K562 (cell line): ENCODE measurements around the gene ZNF581. TPM values are rescaled to one million over a fixed set of nuclear protein-coding genes. Genes with fewer than 3 reads are reported as not detected.

Source experiments
- ATAC-seq: fragments of 200-7000 bp; cut with Tn5 transposase; 3 replicates; pipeline ENCODE4 v1.9.1; 2020; ENCODE audit warnings: moderate library complexity
- Bru-seq: library from RNA; stranded (reverse); fragments of 400-500 nt; gene quantifications from one replicate; lab custom pipeline; 2021; lab: Mats Ljungman, UMichigan
- BruChase-seq, 2 experiments: library from RNA; stranded (reverse); fragments of 400-500 nt; gene quantifications; one replicate each; lab custom pipeline; 2021; lab: Mats Ljungman, UMichigan
- BruUV-seq: library from RNA; stranded (reverse); fragments of 400-500 nt; replicated peaks from 2 replicates; lab custom pipeline; 2021; lab: Mats Ljungman, UMichigan
- CTCF ChIA-PET: fragments of 300-600 bp; formaldehyde crosslinking; extraction: SDS; loops from one replicate; lab custom pipeline; 2021; ENCODE audit warnings: low intra/inter-chr PET ratio; lab: Yijun Ruan, JAX
- POLR2A ChIA-PET: fragments of 300-600, 350-650 bp; sonication (Branson Sonifier 250); formaldehyde crosslinking; extraction: SDS; loops from one replicate; lab custom pipeline; 2021; ENCODE audit warnings: antibody characterized with exemption, inconsistent platforms; lab: Yijun Ruan, JAX
- DNase-seq, 4 experiments: peaks; one replicate each; pipeline versions ENCODE4 v3.0.0 to v3.0.0-alpha.2; 2011 to 2018; ENCODE audit warnings: low spot score in 3 of 4, mixed read lengths in 3 of 4; ENCODE audit errors: extremely low read depth in 1 of 4
- FAIRE-seq: peaks from 2 replicates; lab custom pipeline; 2011; peaks lifted over from hg19 to GRCh38; lab: Jason Lieb, UNC
- H2AFZ ChIP-seq: 2 replicates; pipeline ENCODE4 v1.6.0; 2011; ENCODE audit warnings: low read depth, low read length, control low read depth, inconsistent platforms
- H3K27ac ChIP-seq: fragments of 200-600 bp; 3 replicates; pipeline ENCODE4 v1.8.0; 2011; ENCODE audit warnings: low read depth, mild to moderate bottlenecking, control low read depth, inconsistent platforms, low read length, moderate library complexity, mixed read lengths; ENCODE audit errors: extremely low read depth
- H3K27me3 ChIP-seq, 2 experiments: fragments of 300-600 bp in 1 of 2; 2 replicates in 1 of 2; 3 replicates in 1 of 2; pipeline versions ENCODE4 v1.6.0 to v1.8.0; 2011; ENCODE audit warnings: inconsistent platforms in 2 of 2, low read length in 2 of 2, mild to moderate bottlenecking in 1 of 2, mixed read lengths in 1 of 2, moderate library complexity in 1 of 2; ENCODE audit not compliant: control insufficient read depth in 2 of 2, insufficient read depth in 2 of 2
- H3K36me3 ChIP-seq: fragments of 300-600 bp; 3 replicates; pipeline ENCODE4 v1.8.0; 2011; ENCODE audit warnings: mild to moderate bottlenecking, low read length, inconsistent platforms; ENCODE audit not compliant: control insufficient read depth, insufficient read depth
- H3K4me1 ChIP-seq, 2 experiments: fragments of 200-600 bp in 1 of 2; replicated peaks in 1 of 2; 2 replicates in 1 of 2; 3 replicates in 1 of 2; pipeline versions ENCODE4 v1.5.1 to v1.8.0; 2011; ENCODE audit warnings: inconsistent platforms in 2 of 2, low read length in 2 of 2, mild to moderate bottlenecking in 1 of 2, mixed read lengths in 1 of 2, moderate library complexity in 1 of 2; ENCODE audit not compliant: control insufficient read depth in 2 of 2, insufficient read depth in 2 of 2
- H3K4me2 ChIP-seq: 2 replicates; pipeline ENCODE4 v1.6.1; 2011; ENCODE audit warnings: low read length, control low read depth, inconsistent platforms, mixed read lengths; ENCODE audit not compliant: insufficient read depth
- H3K4me3 ChIP-seq: fragments of 200-600 bp; sonication (generic), shearing (Covaris generic); 2 replicates; pipeline ENCODE4 v1.5.1; 2016; ENCODE audit warnings: control low read depth, inconsistent platforms
- H3K79me2 ChIP-seq: fragments of 200-600 bp; 3 replicates; pipeline ENCODE4 v1.8.0; 2011; ENCODE audit warnings: low read length, inconsistent platforms; ENCODE audit not compliant: control insufficient read depth, insufficient read depth
- H3K9ac ChIP-seq, 2 experiments: 2 replicates each; pipeline versions ENCODE4 v1.6.0 to v1.6.1; 2011; ENCODE audit warnings: low read depth in 2 of 2, low read length in 2 of 2, control low read depth in 1 of 2, inconsistent platforms in 1 of 2, mild to moderate bottlenecking in 1 of 2, mixed read lengths in 1 of 2; ENCODE audit not compliant: insufficient read depth in 1 of 2
- H3K9me1 ChIP-seq: one replicate; pipeline ENCODE4 v1.6.0; 2011; ENCODE audit warnings: inconsistent platforms, mild to moderate bottlenecking, low read length, moderate library complexity; ENCODE audit not compliant: control insufficient read depth, insufficient read depth
- H3K9me3 ChIP-seq: replicated peaks from 2 replicates; pipeline ENCODE4 v1.5.1; 2011; ENCODE audit warnings: low read depth, low read length, inconsistent platforms; ENCODE audit not compliant: control insufficient read depth, insufficient read depth
- H4K20me1 ChIP-seq: replicated peaks from 2 replicates; pipeline ENCODE4 v1.6.1; 2011; ENCODE audit warnings: low read length, inconsistent platforms, mixed read lengths; ENCODE audit not compliant: control insufficient read depth, insufficient read depth
- NFRKB ChIP-seq: fragments of 450-650 bp; IDR thresholded peaks from 2 replicates; pipeline ENCODE4 v1.6.1; 2016; ENCODE audit warnings: low read depth
- PHB ChIP-seq: fragments of 250-450 bp; sonication (Bioruptor Pico); IDR thresholded peaks from 2 replicates; pipeline ENCODE4 v1.5.0; 2021
- POLR2B ChIP-seq: fragments of 450-650 bp; IDR thresholded peaks from 2 replicates; pipeline ENCODE4 v1.6.1; 2018; ENCODE audit warnings: low read depth; ENCODE audit not compliant: partially characterized antibody
- RUNX1 ChIP-seq: sonication (generic); IDR thresholded peaks from 2 replicates; pipeline ENCODE4 v1.6.1; 2016; ENCODE audit warnings: antibody characterized with exemption, low read depth
- TAF1 ChIP-seq: IDR thresholded peaks from 2 replicates; pipeline ENCODE4 v1.6.1; 2011; ENCODE audit warnings: mild to moderate bottlenecking, low read length, moderate library complexity; ENCODE audit not compliant: insufficient read depth, control insufficient read depth, severe bottlenecking; ENCODE audit errors: extremely low read depth
- TEAD1 ChIP-seq, 2 experiments: fragments of 450-650 bp in 1 of 2; sonication (generic) in 1 of 2; formaldehyde crosslinking; IDR thresholded peaks; 2 replicates each; pipeline versions ENCODE4 v1.4.0 to v1.8.0; 2020 to 2022; ENCODE audit warnings: mild to moderate bottlenecking in 2 of 2, missing genetic modification reagents in 1 of 2
- WGBS: fragments of 100-300 bp; shearing (Covaris generic); methylation state at CpG from one replicate; pipeline ENCODE4 v1.1.6; 2016; ENCODE audit warnings: low coverage, mixed read lengths; ENCODE audit not compliant: insufficient coverage; ENCODE audit errors: missing lambda C conversion rate; 5-methylcytosine and 5-hydroxymethylcytosine counted together
- in situ Hi-C: fragments of 300-500 bp; cut with MboI; formaldehyde crosslinking; loops from 4 replicates; pipeline ENCODE4 v1.15.0; 2018; ENCODE audit warnings: inconsistent platforms, mixed read lengths
- intact Hi-C: fragments of 100-400 bp; cut with micrococcal nuclease; formaldehyde crosslinking; loops from 2 replicates; pipeline ENCODE4 v1.14.2; 2022
- long read RNA-seq, 3 experiments: library from polyadenylated mRNA in 2 of 3; library from RNA in 1 of 3; unstranded in 2 of 3; stranded (forward) in 1 of 3; transcript quantifications; one replicate each; pipeline ENCODE4 v2.0.0, GENCODE V29; 2019 to 2022
- polyA minus RNA-seq, 3 experiments: library from RNA; depleted of rRNA, polyadenylated mRNA; stranded (reverse); fragments of >200 nt; gene quantifications; 2 replicates each; pipeline ENCODE4 v1.2.3, GENCODE V29; 2011
- polyA plus RNA-seq, 8 experiments: library from polyadenylated mRNA; depleted of rRNA in 4 of 8; stranded (reverse) in 5 of 8; unstranded in 3 of 8; fragments of >200 nt; fragmentation: Nextera tagmentation in 2 of 8; fragmentation: Illumina TruSeq in 1 of 8; extraction: Ambion mirVana in 2 of 8; extraction: Trizol in 1 of 8; gene quantifications; 2 replicates each; pipeline versions ENCODE4 v1.2.1 to v1.2.3, GENCODE V29; 2011 to 2014; ENCODE audit warnings: inconsistent platforms in 1 of 8, missing spikeins in 1 of 8
- total RNA-seq, 7 experiments: library from RNA; depleted of rRNA in 6 of 7; stranded (reverse); fragments of >200 nt in 6 of 7; fragmentation: Illumina TruSeq in 2 of 7; extraction: Trizol in 2 of 7; gene quantifications; 2 replicates each; pipeline versions ENCODE4 v1.2.1 to v1.2.3, GENCODE V29; 2011 to 2021; ENCODE audit warnings: low replicate concordance in 1 of 7
- TF ChIP-seq, protein P1 (sequence below), 2 experiments: fragments of 450-650 bp; conservative IDR thresholded peaks; 2 replicates each; pipeline ENCODE4 v1.6.1; 2017; ENCODE audit warnings: mild to moderate bottlenecking in 2 of 2, moderate library complexity in 2 of 2
- TF ChIP-seq, protein P2 (sequence below): IDR thresholded peaks from 2 replicates; pipeline ENCODE4 v1.6.1; 2011; ENCODE audit not compliant: insufficient read length; ENCODE audit errors: extremely low read depth
- TF ChIP-seq, protein P3 (sequence below): fragments of 250-450 bp; sonication (Bioruptor Pico); IDR thresholded peaks from 2 replicates; pipeline ENCODE4 v1.8.0; 2021; ENCODE audit warnings: mild to moderate bottlenecking, moderate library complexity

The ZNF581 gene, protein sequence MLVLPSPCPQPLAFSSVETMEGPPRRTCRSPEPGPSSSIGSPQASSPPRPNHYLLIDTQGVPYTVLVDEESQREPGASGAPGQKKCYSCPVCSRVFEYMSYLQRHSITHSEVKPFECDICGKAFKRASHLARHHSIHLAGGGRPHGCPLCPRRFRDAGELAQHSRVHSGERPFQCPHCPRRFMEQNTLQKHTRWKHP
- 8.2 and 21.8 TPM in 2 replicates for total RNA-seq (2011; cell fraction: chromatin; rRNA removed; ENCODE audit: low replicate concordance)
- 20.3 and 21.3 TPM in 2 replicates for total RNA-seq (2011; cell fraction: nucleolus; rRNA removed)
- 16.7 and 16.8 TPM in 2 replicates for total RNA-seq (2011; cell fraction: nucleoplasm; rRNA removed)
- total RNA-seq (2014; rRNA removed) (18.6 and 26.4 TPM in 2 replicates), total RNA-seq (2014; rRNA removed; fragmentation: Illumina TruSeq; extraction: Trizol) (7.3 and 8.5 TPM in 2 replicates), total RNA-seq (2015; rRNA removed; fragmentation: Illumina TruSeq; extraction: Trizol) (8.6 and 11.0 TPM in 2 replicates), total RNA-seq (2021) (35.7 and 39.4 TPM in 2 replicates), polyA plus RNA-seq (2011; rRNA removed) (15.4 and 26.0 TPM in 2 replicates), polyA plus RNA-seq (2014; fragmentation: Illumina TruSeq; extraction: Trizol) (15.7 and 23.2 TPM in 2 replicates), polyA plus RNA-seq (2014; fragmentation: Nextera tagmentation; extraction: Ambion mirVana) (1 to 10 TPM; 2.4 to 5.8 TPM), polyA plus RNA-seq (2014; rRNA removed) (23.2 and 24.0 TPM in 2 replicates), polyA minus RNA-seq (2011; rRNA and poly(A)+ RNA removed) (11.6 and 13.6 TPM in 2 replicates), Bru-seq, nascent RNA (percentile 88 among the genes with signal in this experiment), BruChase-seq, experiment 1, labeled RNA remaining after a 2-hour chase (percentile 84 among the genes with signal in this experiment), BruChase-seq, experiment 2, labeled RNA remaining after a 6-hour chase (percentile 81 among the genes with signal in this experiment)
- 30.9 and 47.7 TPM in 2 replicates for polyA plus RNA-seq (2011; cell fraction: cytosol; rRNA removed)
- polyA plus RNA-seq (2011; cell fraction: nucleus; rRNA removed) = 24.0 and 27.6 TPM in 2 replicates
- polyA plus RNA-seq (2012) = 19.0 and 47.4 TPM in 2 replicates
- 15.3 and 31.1 TPM in 2 replicates for polyA minus RNA-seq (2011; cell fraction: cytosol; rRNA and poly(A)+ RNA removed)
- polyA minus RNA-seq (2011; cell fraction: nucleus; rRNA and poly(A)+ RNA removed) = 4.4 and 6.6 TPM in 2 replicates
- long read RNA-seq, experiment 1, transcript ZNF581-201 (2 exons, 1,298 nt) = major isoform, 16 of 39 reads
- long read RNA-seq, experiment 1, partial matches to known transcripts = 20 of 39 reads
- long read RNA-seq, experiment 1, other reads (novel, unspliced or antisense) = 2 of 39 reads
- long read RNA-seq, experiment 2, transcript ZNF581-201 (2 exons, 1,298 nt) = major isoform, 44 of 59 reads
- long read RNA-seq, experiment 2, partial matches to known transcripts = 10 of 59 reads
- long read RNA-seq, experiment 2, other reads (novel, unspliced or antisense) = 3 of 59 reads
- long read RNA-seq, experiment 3, transcript ZNF581-201 (2 exons, 1,298 nt) = major isoform, 53 of 55 reads
- long read RNA-seq, experiment 3, partial matches to known transcripts = 2 of 55 reads
- long read RNA-seq, experiment 3, other reads (novel, unspliced or antisense) = 0 of 55 reads

DNA sequence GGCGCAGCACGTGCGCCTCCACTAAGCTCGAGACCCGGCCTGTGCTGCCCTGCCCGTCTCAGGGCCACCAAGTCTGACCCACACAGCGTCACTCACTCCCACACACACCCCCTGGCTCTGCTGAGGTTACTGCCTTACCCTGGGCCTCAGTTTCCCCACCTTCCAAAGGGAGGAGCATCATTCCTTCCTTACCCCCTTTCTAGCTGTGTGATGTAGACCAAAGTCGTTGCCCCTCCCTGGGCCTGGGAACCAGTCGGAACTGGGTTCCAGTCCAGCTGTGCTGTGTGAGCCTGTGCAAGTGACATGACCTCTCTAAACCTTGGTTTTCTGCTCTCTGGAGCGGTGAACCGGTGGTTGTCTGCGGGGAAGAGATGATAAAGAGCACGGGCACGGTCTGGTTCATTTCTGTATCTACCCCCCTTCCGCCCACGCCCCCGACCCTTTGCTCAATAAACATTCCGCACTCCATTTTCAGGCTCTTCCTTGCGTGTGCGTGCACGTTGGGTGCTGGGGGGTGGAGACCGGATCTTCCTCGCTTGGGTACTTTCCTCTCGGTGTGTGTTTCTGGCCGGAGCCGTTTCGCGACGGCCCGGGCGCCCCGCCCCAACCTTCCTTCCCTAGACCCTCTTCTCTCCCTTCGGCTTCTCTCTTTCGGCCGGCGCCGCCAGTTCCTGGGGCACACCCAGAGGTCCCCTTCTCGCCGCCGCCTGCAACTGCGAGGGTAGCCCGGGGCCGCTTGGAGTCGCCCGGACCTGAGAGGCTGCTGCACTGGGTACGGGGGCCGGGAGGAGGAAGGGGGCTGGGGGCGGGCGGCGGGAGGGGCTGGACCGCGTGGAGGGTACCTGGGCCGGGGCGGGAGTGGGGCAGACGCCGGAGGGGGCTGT lies at the start of gene ZNF581:
TSS of gene ZNF581 (plus strand) at position 647 of the 884 bp plus-strand sequence. CDS start 923 bp downstream, outside the sequence.
- H3K4me3 ChIP-seq = peak within 1 kb of the TSS; percentile 94
- CTCF ChIA-PET = interaction anchor here (0.6 kb wide), 1 partner anchor 681 kb away, joined by 6 read pairs; no protein-coding TSS in a partner anchor
- peak; percentile 69 for ATAC-seq
- peaks cover 79% of the 10 kb centered on the region for H3K79me2 ChIP-seq
- no peaks in the 10 kb centered on the region for H4K20me1 ChIP-seq
- WGBS = 3% methylated on average over 34 of the region's 56 CpGs
- in situ Hi-C loops = loop anchor here (25.0 kb wide), 2 partner anchors 506 to 669 kb away; partner anchors contain the start of genes TNNT1 and ZSCAN5A
- H3K27ac ChIP-seq = peak within 1 kb of the TSS; percentile 74
- intact Hi-C loops = no loop called here
- H3K4me1 ChIP-seq = peaks cover 43 to 71% of the 10 kb centered on the region in 2 experiments
- H3K9me3 ChIP-seq = no peaks in the 10 kb centered on the region
- peak; percentile 92 for FAIRE-seq
- peak; percentile 63 to 87 (median 79) for DNase-seq
- H3K36me3 ChIP-seq = peaks cover 36% of the 10 kb centered on the region; the same call in 2 of the 3 replicates
- BruUV-seq = no TSS peak
- peak within 1 kb of the TSS; percentile 90 for H3K4me2 ChIP-seq
- no peaks in the 10 kb centered on the region for H3K9me1 ChIP-seq
- POLR2A ChIA-PET = interaction anchor here (0.6 to 2.3 kb wide), 3 partner anchors 11 to 497 kb away, joined by 3 to 8 read pairs (median 4); partner anchors contain the start of gene U2AF2
- H3K27me3 ChIP-seq = no peaks in the 10 kb centered on the region
- peak within 1 kb of the TSS; percentile 88 to 98 for H3K9ac ChIP-seq
- H2AFZ ChIP-seq = 0 out of 2 replicates have a peak within 1 kb of the TSS, but pooled peaks have one; percentile 10
- 0 out of 2 replicates have a peak, but pooled peaks have one; percentile 57 for TF ChIP-seq NFRKB
- TF ChIP-seq, protein P1, sequence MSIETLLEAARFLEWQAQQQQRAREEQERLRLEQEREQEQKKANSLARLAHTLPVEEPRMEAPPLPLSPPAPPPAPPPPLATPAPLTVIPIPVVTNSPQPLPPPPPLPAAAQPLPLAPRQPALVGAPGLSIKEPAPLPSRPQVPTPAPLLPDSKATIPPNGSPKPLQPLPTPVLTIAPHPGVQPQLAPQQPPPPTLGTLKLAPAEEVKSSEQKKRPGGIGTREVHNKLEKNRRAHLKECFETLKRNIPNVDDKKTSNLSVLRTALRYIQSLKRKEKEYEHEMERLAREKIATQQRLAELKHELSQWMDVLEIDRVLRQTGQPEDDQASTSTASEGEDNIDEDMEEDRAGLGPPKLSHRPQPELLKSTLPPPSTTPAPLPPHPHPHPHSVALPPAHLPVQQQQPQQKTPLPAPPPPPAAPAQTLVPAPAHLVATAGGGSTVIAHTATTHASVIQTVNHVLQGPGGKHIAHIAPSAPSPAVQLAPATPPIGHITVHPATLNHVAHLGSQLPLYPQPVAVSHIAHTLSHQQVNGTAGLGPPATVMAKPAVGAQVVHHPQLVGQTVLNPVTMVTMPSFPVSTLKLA (conservative IDR thresholded peaks at IDR 0.05) = peak; percentile 59 to 89; a peak in 3 of 4 replicates
- TF ChIP-seq PHB (CRISPR knock-in tag) = no peak
- peak; percentile 80 for TF ChIP-seq TAF1
- TF ChIP-seq TEAD1 (CRISPR knock-in tag; IDR thresholded peaks at IDR 0.05) = 0 out of 4 replicates have a peak, but pooled peaks of 1 of the 2 experiments have one; percentile 16
- peak; percentile 63 for TF ChIP-seq POLR2B
- TF ChIP-seq, protein P2, sequence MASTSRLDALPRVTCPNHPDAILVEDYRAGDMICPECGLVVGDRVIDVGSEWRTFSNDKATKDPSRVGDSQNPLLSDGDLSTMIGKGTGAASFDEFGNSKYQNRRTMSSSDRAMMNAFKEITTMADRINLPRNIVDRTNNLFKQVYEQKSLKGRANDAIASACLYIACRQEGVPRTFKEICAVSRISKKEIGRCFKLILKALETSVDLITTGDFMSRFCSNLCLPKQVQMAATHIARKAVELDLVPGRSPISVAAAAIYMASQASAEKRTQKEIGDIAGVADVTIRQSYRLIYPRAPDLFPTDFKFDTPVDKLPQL = no peak
- TF ChIP-seq RUNX1 = no peak
- TF ChIP-seq, protein P3, sequence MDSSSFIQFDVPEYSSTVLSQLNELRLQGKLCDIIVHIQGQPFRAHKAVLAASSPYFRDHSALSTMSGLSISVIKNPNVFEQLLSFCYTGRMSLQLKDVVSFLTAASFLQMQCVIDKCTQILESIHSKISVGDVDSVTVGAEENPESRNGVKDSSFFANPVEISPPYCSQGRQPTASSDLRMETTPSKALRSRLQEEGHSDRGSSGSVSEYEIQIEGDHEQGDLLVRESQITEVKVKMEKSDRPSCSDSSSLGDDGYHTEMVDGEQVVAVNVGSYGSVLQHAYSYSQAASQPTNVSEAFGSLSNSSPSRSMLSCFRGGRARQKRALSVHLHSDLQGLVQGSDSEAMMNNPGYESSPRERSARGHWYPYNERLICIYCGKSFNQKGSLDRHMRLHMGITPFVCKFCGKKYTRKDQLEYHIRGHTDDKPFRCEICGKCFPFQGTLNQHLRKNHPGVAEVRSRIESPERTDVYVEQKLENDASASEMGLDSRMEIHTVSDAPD (CRISPR knock-in tag) = no peak
